ENCODE data around the gene FOXK1.
A peak's percentile ranks its signal among the peaks of the same experiment; 100 is the strongest.

The FOXK1 gene

DNA sequence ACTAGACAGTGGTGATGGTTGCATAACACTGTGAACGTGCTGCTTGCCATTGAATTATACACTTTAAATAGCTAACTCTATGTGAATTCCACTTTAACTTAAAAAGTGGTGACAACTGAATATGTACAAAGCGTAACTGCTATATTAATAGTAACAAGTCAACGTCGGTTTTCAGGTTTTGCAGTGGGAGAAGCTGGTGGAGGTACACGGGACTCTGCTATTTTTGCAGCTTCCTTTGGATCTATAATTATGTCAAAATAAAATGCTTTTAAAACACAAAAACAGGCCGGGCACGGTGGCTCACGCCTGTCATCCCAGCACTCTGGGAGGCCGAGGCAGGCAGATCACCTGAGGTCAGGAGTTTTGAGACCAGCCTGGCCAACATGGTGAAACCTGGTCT lies 114.4 kb downstream of the FOXK1 start:
- Histone ChIP-seq H3K4me3 (IDR thresholded peaks at IDR 0.05; ENCODE audit: insufficient read depth, low read depth, low read length) (no peak overlapping the region), H3K4me1 (ENCODE audit: low read depth, poor library complexity, severe bottlenecking) (no peaks in the 10 kb centered on the region), H3K4me2 (no peak overlapping the region), H3K36me3 (ENCODE audit: insufficient read depth) (no peaks in the 10 kb centered on the region), H4K20me1 (ENCODE audit: insufficient read depth) (no peaks in the 10 kb centered on the region), H2AFZ (ENCODE audit: low read depth) (no peak overlapping the region), H3K27me3 (ENCODE audit: insufficient read depth, low read depth) (no peaks in the 10 kb centered on the region), H3K9ac (no peak overlapping the region), H3K79me2 (ENCODE audit: insufficient read depth, low read depth) (no peaks in the 10 kb centered on the region), H3K27ac (no peak overlapping the region)
- no peak for TF ChIP-seq CTCF (conservative IDR thresholded peaks at IDR 0.05; ENCODE audit: low read depth, low read length)

- Histone ChIP-seq H3K4me2 (no peak overlapping the region), H3K36me3 (ENCODE audit: insufficient read depth) (no peaks in the 10 kb centered on the region), H3K79me2 (ENCODE audit: insufficient read depth, low read depth) (no peaks in the 10 kb centered on the region), H2AFZ (ENCODE audit: low read depth) (peak overlapping the region; percentile 16; the same call in 1 of the 2 replicates), H4K20me1 (ENCODE audit: insufficient read depth) (no peaks in the 10 kb centered on the region), H3K27me3 (ENCODE audit: insufficient read depth, low read depth) (no peaks in the 10 kb centered on the region), H3K9ac (no peak overlapping the region), H3K4me3 (IDR thresholded peaks at IDR 0.05; ENCODE audit: insufficient read depth, low read depth, low read length) (no peak overlapping the region), H3K27ac (no peak overlapping the region), H3K4me1 (ENCODE audit: low read depth, poor library complexity, severe bottlenecking) (no peaks in the 10 kb centered on the region)
- peak; percentile 49 for TF ChIP-seq CTCF (conservative IDR thresholded peaks at IDR 0.05; ENCODE audit: low read depth, low read length)
These were observed 116.0 kb downstream of the FOXK1 start for GRCh38 chr7:4797858-4798705.

DNA sequence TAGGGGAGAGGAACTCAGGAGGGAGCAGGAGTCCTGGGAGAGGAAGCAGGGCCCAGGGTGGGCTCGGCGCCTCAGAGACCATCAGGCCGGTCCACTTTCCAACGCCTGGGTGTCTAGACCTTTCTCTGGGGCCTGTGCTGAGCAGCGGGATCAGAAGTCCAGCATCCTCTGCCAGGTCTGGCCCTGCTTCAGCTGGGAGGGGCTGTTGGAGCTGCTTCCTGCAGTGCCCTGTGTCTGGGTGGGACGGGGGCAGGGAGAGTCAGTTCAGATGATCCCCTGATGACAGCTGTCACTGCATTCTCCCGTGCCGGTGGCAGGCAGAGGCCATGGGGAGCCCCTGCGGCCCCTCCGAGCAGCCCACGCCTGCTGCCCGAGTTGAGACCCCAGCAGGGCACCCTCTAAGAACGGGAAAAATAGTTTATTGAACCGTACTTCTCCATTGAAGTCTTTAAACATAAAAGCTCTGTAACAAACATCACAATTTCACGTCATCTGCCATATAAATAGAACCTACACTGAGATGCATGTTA lies 116.7 kb downstream of the FOXK1 start:
- Histone ChIP-seq H3K9ac (no peak overlapping the region), H3K4me3 (IDR thresholded peaks at IDR 0.05; ENCODE audit: insufficient read depth, low read depth, low read length) (no peak overlapping the region), H3K27me3 (ENCODE audit: insufficient read depth, low read depth) (no peaks in the 10 kb centered on the region), H4K20me1 (ENCODE audit: insufficient read depth) (no peaks in the 10 kb centered on the region), H2AFZ (ENCODE audit: low read depth) (peak overlapping the region; percentile 16; the same call in 1 of the 2 replicates), H3K27ac (no peak overlapping the region), H3K36me3 (ENCODE audit: insufficient read depth) (no peaks in the 10 kb centered on the region), H3K4me2 (no peak overlapping the region), H3K4me1 (ENCODE audit: low read depth, poor library complexity, severe bottlenecking) (no peaks in the 10 kb centered on the region), H3K79me2 (ENCODE audit: insufficient read depth, low read depth) (no peaks in the 10 kb centered on the region)
- no peak for TF ChIP-seq CTCF (conservative IDR thresholded peaks at IDR 0.05; ENCODE audit: low read depth, low read length)

DNA sequence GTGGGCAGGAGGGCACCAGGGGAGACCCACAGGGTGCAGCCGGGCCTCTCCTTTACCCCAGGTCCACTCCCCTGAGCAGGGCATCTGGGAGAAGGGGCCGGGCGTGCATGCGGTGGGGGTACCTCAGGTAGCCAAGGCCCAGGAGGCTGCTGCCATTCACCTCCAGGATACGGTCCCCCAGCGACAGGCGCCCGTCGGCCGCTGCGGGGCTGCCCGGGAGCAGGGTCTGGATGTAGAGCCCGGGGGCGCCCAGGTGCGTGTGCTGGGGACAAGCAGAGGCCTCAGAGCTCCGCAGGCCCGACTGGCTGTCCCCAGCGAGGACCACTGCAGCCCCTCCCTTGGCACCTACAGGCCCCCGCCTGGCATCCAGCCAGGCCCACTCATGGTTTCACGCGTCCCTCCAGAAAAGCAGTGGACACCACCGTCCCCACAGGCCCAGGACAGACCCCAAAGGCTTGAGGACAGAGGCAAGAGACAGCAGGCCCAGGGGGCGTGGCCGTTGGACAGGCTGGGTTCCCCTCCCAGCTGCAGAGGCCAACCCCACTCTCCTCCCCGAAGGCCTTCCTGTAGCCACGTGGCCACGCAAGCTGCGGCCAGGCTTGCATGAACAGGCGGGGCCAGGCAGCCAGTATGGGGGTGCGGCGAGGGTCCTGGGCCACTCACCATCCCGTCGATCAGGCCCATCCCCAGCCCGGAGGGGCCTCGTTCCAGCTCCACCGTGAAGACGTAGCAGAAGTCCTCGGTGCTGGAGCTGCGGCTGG lies 117.6 kb downstream of the FOXK1 start:
- H3K27me3 ChIP-seq (ENCODE audit: insufficient read depth, low read depth) = no peaks in the 10 kb centered on the region
- no peaks in the 10 kb centered on the region for H4K20me1 ChIP-seq (ENCODE audit: insufficient read depth)
- H3K79me2 ChIP-seq (ENCODE audit: insufficient read depth, low read depth) = no peaks in the 10 kb centered on the region
- H2AFZ ChIP-seq (ENCODE audit: low read depth) = no peak overlapping the region
- no peaks in the 10 kb centered on the region for H3K36me3 ChIP-seq (ENCODE audit: insufficient read depth)
- H3K9ac ChIP-seq = no peak overlapping the region
- no peaks in the 10 kb centered on the region for H3K4me1 ChIP-seq (ENCODE audit: low read depth, poor library complexity, severe bottlenecking)
- no peak overlapping the region for H3K4me2 ChIP-seq
- no peak overlapping the region for H3K27ac ChIP-seq
- no peak overlapping the region for H3K4me3 ChIP-seq (IDR thresholded peaks at IDR 0.05; ENCODE audit: insufficient read depth, low read depth, low read length)
- TF ChIP-seq CTCF (conservative IDR thresholded peaks at IDR 0.05; ENCODE audit: low read depth, low read length) = no peak
